Fibroblast of mammary gland (primary cell): ENCODE measurements around the gene EXOC4.

Experiments
- DNase-seq: peaks from one replicate; pipeline ENCODE4 v3.0.0-alpha.2; 2010; ENCODE audit warnings: low read depth
- H3K4me3 ChIP-seq: 2 replicates; pipeline ENCODE4 v1.5.1; 2011; ENCODE audit warnings: low read depth, mild to moderate bottlenecking, low read length, moderate library complexity; ENCODE audit not compliant: control insufficient read depth
- TF ChIP-seq, protein P1 (sequence below): conservative IDR thresholded peaks from 2 replicates; pipeline ENCODE4 v1.5.1; 2011; ENCODE audit warnings: low read depth, low read length, inconsistent platforms; ENCODE audit not compliant: control insufficient read depth, insufficient read depth

EXOC4 gene

DNA sequence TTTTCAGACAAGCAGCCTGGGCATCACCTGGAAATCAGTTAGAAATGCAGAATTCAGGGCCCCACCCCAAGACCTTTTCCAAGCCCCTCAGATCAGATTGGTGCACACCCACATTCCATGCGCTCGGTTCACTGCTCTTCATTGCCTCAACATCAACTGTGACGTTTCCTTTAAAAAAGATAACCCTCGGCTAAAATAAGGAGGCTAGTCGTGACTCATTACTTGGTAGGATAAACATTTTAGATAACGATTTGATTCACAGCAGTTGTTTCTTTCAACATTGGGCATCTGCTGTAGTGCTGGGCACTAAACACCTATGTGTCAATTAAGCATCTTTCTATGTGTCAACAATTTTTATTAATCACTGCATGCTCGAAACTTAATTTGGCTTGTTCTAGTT lies 683.2 kb downstream of the EXOC4 start:
- DNase-seq: no peak
- TF ChIP-seq, protein P1, sequence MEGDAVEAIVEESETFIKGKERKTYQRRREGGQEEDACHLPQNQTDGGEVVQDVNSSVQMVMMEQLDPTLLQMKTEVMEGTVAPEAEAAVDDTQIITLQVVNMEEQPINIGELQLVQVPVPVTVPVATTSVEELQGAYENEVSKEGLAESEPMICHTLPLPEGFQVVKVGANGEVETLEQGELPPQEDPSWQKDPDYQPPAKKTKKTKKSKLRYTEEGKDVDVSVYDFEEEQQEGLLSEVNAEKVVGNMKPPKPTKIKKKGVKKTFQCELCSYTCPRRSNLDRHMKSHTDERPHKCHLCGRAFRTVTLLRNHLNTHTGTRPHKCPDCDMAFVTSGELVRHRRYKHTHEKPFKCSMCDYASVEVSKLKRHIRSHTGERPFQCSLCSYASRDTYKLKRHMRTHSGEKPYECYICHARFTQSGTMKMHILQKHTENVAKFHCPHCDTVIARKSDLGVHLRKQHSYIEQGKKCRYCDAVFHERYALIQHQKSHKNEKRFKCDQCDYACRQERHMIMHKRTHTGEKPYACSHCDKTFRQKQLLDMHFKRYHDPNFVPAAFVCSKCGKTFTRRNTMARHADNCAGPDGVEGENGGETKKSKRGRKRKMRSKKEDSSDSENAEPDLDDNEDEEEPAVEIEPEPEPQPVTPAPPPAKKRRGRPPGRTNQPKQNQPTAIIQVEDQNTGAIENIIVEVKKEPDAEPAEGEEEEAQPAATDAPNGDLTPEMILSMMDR: no peak
- no peak overlapping the region for H3K4me3 ChIP-seq

DNA sequence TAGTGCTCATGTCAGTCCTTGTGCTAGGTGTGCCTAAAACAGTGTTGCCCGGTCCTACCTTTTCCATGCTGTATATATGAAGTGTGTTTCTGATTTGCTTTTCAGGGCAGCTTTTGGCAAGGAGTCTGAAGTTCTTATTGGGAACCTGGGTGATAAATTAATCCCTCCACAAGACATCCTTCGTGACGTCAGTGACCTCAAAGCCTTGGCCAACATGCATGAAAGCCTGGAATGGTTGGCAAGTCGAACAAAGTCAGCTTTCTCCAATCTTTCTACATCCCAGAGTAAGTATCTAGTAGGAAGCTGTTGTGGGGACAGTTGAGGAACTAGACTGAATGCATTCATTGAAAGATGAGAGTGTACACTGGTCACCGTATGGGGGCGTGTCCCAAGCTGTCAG lies 684.9 kb downstream of the EXOC4 start:
- TF ChIP-seq, protein P1: no peak
- no peak overlapping the region for H3K4me3 ChIP-seq
- DNase-seq: peak; percentile 14

DNA sequence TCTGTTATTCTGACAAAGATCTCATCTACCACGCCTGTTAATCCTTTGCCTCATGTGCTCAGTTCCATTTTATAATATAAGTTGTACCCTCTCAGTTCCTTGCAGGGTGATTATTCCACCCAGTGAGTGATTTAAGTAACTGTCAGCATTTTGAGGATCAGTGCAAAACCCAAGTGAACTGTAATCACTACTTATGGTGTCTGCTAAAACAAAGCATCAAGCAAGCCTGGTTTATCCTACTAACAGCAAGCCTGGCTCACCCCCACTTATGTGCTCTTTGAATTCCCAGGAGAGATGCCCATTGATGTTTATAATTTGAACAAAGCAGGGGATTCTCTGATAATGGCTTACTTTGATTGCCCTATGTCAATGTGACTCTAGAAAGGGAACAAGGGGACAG lies 687.5 kb downstream of the EXOC4 start:
- H3K4me3 ChIP-seq: no peak overlapping the region
- DNase-seq: no peak
- TF ChIP-seq, protein P1: no peak

DNA sequence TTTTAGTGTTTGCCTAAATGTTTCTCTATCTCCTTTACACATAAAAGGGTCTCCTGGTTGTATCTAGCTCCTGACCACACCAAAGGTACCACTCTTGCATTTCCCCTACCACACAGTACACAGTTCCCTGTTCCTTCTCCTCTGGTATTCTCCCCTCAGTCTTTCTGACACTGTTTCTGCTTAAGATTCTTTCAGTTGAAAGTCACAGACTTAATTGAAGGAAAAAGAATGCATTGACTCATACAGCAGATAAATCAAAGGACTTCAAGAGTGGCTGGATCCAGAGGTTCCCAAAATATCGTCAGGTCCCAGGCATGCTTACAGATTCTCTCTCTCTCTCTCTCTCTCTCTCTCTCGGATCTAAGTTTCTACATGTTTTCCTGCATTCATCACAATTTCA lies 688.6 kb downstream of the EXOC4 start:
- DNase-seq: peak; percentile 55
- TF ChIP-seq, protein P1: no peak
- no peak overlapping the region for H3K4me3 ChIP-seq

DNA sequence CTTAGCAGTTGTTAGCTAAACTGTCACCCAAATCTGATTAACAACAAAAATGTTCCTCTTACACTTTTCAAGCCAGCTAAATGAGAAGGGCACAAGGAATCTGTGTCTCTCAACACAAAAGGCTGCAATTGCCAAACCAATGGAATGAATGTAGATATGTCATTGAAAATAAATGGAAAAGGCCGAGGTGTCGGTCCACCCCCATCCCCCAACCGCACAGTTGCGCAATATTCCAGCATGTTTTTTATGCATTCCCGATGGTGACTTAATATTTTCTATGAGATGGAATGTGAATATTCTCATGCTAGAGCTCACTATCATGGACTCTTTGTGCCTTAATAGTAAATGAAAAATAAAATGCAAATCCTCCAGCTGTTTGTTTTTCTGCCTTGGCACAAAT lies 692.6 kb downstream of the EXOC4 start:
- DNase-seq: no peak
- TF ChIP-seq, protein P1: no peak
- no peak overlapping the region for H3K4me3 ChIP-seq

DNA sequence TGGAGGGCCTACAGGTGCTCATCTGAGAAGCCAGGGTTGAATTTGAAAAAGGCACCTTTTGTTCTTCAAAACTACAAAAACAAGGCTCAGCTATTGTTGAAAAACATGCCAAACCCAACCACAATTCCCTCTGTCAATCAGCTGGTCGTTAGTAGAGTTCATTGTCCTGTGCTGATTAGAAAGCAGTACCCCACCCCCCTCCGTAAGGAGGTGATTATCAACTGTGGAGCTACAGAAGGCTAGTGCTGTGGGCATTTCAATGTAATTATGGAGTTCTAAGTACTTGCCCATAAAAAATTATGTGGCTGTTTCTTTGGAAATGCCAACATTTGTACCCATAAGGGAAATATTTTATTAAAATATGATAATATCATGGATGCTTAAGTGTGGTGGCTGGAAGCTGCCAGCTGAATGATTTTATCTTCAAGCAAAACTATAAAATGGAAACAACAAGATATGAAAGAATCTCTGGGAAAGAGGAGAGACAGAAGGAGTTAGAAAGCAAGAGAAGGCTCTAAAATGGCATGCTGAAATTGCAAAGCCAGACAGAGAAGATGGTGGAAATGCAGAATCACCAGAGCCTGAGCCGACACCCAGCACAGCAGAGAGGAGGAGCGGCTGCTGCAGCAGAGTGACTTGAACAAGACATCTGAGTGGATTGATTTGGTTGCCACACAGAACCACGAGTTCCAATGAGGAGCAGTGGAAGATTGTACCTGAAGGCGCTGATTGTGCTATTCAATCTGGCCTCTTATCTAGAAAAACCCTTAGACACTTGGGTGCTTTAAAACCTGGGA lies 694.8 kb downstream of the EXOC4 start:
- H3K4me3 ChIP-seq: no peak overlapping the region
- no peak for DNase-seq
- TF ChIP-seq, protein P1: no peak
